Uterus (tissue), 4 donors: ENCODE measurements around the gene SLC4A8. TPM values are rescaled to one million over a fixed set of nuclear protein-coding genes. Genes with fewer than 3 reads are reported as not detected.

Experiments
- DNase-seq, 2 donors: peaks; one replicate each; pipeline ENCODE4 v3.0.0-alpha.2; 2019 to 2020
- H3K27ac ChIP-seq, 2 donors: fragments of 200-600 bp; sonication (generic); 1 replicate in 1 of 2; 2 replicates in 1 of 2; pipeline ENCODE4 v1.5.1; 2016 to 2018
- H3K27me3 ChIP-seq, 2 donors: fragments of 200-600 bp; sonication (generic); one replicate each; pipeline ENCODE4 v1.5.1; 2018 to 2019; ENCODE audit warnings: control low read depth in 1 of 2
- H3K36me3 ChIP-seq, 2 donors: fragments of 200-600 bp; sonication (generic); one replicate each; pipeline ENCODE4 v1.5.1; 2019; ENCODE audit warnings: control low read depth in 1 of 2
- H3K4me1 ChIP-seq, 2 donors: fragments of 200-600 bp; sonication (generic); one replicate each; pipeline ENCODE4 v1.5.1; 2018 to 2019; ENCODE audit warnings: control low read depth in 1 of 2
- H3K4me3 ChIP-seq, 2 donors: fragments of 200-600 bp; sonication (generic); 1 replicate in 1 of 2; 2 replicates in 1 of 2; pipeline ENCODE4 v1.5.1; 2018 to 2019; ENCODE audit warnings: mild to moderate bottlenecking in 1 of 2
- H3K9me3 ChIP-seq, 2 donors: fragments of 200-600 bp; sonication (generic); one replicate each; pipeline ENCODE4 v1.5.1; 2019; ENCODE audit warnings: control low read depth in 1 of 2
- CTCF ChIP-seq, 4 experiments: fragments of 200-600 bp in 2 of 4; fragments of 450-650 bp in 2 of 4; sonication (generic) in 2 of 4; IDR thresholded peaks; one replicate each; pipeline ENCODE4 v1.5.1; 2016 to 2019; ENCODE audit warnings: antibody characterized with exemption in 4 of 4, mild to moderate bottlenecking in 2 of 4, moderate library complexity in 1 of 4
- POLR2A ChIP-seq, 2 donors: fragments of 450-650 bp; IDR thresholded peaks; one replicate each; pipeline ENCODE4 v1.6.1; 2016; ENCODE audit warnings: antibody characterized with exemption in 2 of 2, mild to moderate bottlenecking in 1 of 2, moderate library complexity in 1 of 2
- intact Hi-C: fragments of 100-400 bp; cut with DNase I; formaldehyde crosslinking; loops from one replicate; pipeline ENCODE4 v1.15.1; 2023; ENCODE audit warnings: low total_unique reads
- total RNA-seq, 4 donors: library from RNA; depleted of rRNA in 3 of 4; stranded (reverse); fragments of >200 nt in 3 of 4; gene quantifications; one replicate each; pipeline versions ENCODE4 v1.1.0 to v1.2.4, GENCODE V29; 2014 to 2023
- donor health status: DM: yes; HTN: yes; CAD: no.

SLC4A8 gene
- total RNA-seq, 4 donors from 2014 or later, result under 0.01 to 8.0 (median 1.3) TPM; not detected in 1

DNA sequence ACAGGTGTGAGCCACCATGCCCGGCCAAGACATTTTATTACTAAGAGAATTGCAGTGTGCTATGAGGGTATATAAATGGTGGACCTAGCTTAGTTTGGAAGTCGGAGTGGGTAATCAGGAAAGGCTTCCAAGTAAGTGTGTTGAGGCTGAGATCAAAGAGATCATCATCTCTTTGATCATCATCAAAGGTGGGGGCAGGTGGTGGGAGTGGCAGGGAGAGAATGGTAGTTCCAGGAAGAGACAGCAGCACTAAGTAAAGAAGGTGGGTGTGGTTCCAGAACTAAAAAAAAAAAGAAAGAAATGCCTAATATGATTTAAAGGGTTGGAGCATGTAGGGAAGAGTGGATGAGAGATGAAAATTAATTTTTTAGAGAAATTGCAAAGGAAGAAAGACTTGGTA is 14.7 kb downstream of the SLC4A8 start:
- no peaks in the 10 kb centered on the region for H3K27me3 ChIP-seq
- no peaks in the 10 kb centered on the region for H3K36me3 ChIP-seq
- H3K4me1 ChIP-seq, result no peaks in the 10 kb centered on the region
- no peak overlapping the region for H3K4me3 ChIP-seq
- intact Hi-C loops, result no loop called here
- no peak overlapping the region for H3K27ac ChIP-seq
- TF ChIP-seq CTCF (IDR thresholded peaks at IDR 0.05) (no peak), POLR2A (IDR thresholded peaks at IDR 0.05) (no peak)
- no peaks in the 10 kb centered on the region for H3K9me3 ChIP-seq
- DNase-seq, result no peak

DNA sequence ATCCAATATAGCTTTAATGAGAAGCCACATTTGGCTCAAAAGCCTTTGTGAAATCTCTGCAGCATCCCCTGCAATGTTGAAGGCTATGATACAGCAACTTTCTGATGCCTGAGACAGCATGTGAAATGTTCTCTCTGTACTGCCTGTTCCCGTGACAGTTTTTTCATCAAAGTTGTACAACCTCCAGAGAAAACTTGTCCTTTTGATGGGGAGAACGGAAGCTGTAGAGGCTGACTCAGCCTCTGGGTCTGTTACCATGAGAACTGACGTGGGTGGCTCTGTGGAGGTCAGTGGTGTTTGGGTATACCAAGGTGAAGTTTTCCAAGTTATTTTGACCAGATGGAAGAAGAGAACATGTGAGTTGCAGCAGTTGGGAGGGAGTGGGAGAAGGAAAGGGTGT is 17.0 kb downstream of the SLC4A8 start:
- H3K9me3 ChIP-seq, result no peaks in the 10 kb centered on the region
- H3K4me3 ChIP-seq, result no peak overlapping the region
- intact Hi-C loops, result no loop called here
- no peaks in the 10 kb centered on the region for H3K36me3 ChIP-seq
- H3K27ac ChIP-seq, result no peak overlapping the region
- no peaks in the 10 kb centered on the region for H3K4me1 ChIP-seq
- DNase-seq, result no peak
- TF ChIP-seq CTCF (IDR thresholded peaks at IDR 0.05) (no peak), POLR2A (IDR thresholded peaks at IDR 0.05) (no peak)
- no peaks in the 10 kb centered on the region for H3K27me3 ChIP-seq

- no peak for DNase-seq
- TF ChIP-seq CTCF (IDR thresholded peaks at IDR 0.05) (no peak), POLR2A (IDR thresholded peaks at IDR 0.05) (no peak)
- H3K27me3 ChIP-seq, result no peaks in the 10 kb centered on the region
- H3K4me1 ChIP-seq, result no peaks in the 10 kb centered on the region
- H3K27ac ChIP-seq, result no peak overlapping the region
- intact Hi-C loops, result no loop called here
- no peaks in the 10 kb centered on the region for H3K9me3 ChIP-seq
- H3K4me3 ChIP-seq, result no peak overlapping the region
- H3K36me3 ChIP-seq, result no peaks in the 10 kb centered on the region
Measured at GRCh38 chr12:51442324-51442723, 17.7 kb downstream of the SLC4A8 start.

- H3K4me1 ChIP-seq, result no peaks in the 10 kb centered on the region
- H3K27ac ChIP-seq, result no peak overlapping the region
- no peak for DNase-seq
- no peaks in the 10 kb centered on the region for H3K27me3 ChIP-seq
- no peaks in the 10 kb centered on the region for H3K36me3 ChIP-seq
- TF ChIP-seq CTCF (IDR thresholded peaks at IDR 0.05) (no peak), POLR2A (IDR thresholded peaks at IDR 0.05) (no peak)
- no peaks in the 10 kb centered on the region for H3K9me3 ChIP-seq
- no peak overlapping the region for H3K4me3 ChIP-seq
- intact Hi-C loops, result no loop called here
Measured at GRCh38 chr12:51443573-51443972, 18.9 kb downstream of the SLC4A8 start.

DNA sequence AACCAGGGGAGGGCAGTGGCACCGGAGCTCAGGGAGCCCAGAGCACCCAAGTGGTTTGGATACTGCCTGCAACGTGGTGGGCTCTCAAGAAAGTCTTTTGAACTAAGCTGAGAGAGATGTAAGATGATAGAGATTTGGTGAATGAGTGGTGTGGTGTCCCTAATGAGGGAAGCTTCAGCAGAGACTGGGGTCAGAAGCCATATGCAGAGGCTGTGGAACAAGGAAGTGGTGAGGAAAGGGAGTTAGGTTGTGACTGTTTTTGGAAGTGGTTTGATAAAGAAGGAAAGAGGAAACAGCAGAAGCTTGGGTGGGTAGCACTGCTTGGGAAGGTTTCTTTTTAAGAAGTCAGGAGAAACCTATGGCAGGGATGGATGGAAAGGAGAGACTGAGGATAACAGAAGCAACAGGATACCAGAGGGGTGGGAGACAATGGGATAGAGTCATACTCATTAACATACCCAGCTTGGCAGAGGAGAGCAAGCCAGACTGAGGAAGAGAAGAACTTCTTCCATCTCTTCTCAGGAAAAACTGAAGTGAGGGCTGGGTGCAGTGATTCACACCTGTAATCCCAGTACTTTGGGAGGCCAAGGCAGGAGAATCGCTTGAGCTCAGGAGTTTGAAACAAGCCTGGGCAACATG is 24.1 kb downstream of the SLC4A8 start:
- H3K4me1 ChIP-seq, result no peaks in the 10 kb centered on the region
- no peaks in the 10 kb centered on the region for H3K36me3 ChIP-seq
- no peak for DNase-seq
- no peaks in the 10 kb centered on the region for H3K27me3 ChIP-seq
- no peak overlapping the region for H3K27ac ChIP-seq
- H3K4me3 ChIP-seq, result no peak overlapping the region
- no peaks in the 10 kb centered on the region for H3K9me3 ChIP-seq
- intact Hi-C loops, result no loop called here
- no peak for TF ChIP-seq POLR2A (IDR thresholded peaks at IDR 0.05)
- TF ChIP-seq CTCF (IDR thresholded peaks at IDR 0.05), result no peak
